H1 (cell line): ENCODE results near the gene PAX5. TPM values are rescaled to one million over a fixed set of nuclear protein-coding genes. Genes with fewer than 3 reads are reported as not detected.

ENCODE experiments used
- ASH2L ChIP-seq: fragments of 200-600, 300-600 bp; sonication (generic); IDR thresholded peaks from one replicate; pipeline ENCODE4 v1.7.1; 2017; ENCODE audit warnings: low read length
- CEBPB ChIP-seq: IDR thresholded peaks from 2 replicates; pipeline ENCODE4 v1.6.1; 2012; ENCODE audit warnings: low read depth, low read length
- GTF2F1 ChIP-seq: IDR thresholded peaks from 2 replicates; pipeline ENCODE4 v1.6.1; 2012; ENCODE audit warnings: low read depth, low read length, improper control_type of control experiment, borderline replicate concordance
- JUND ChIP-seq: IDR thresholded peaks from 2 replicates; pipeline ENCODE4 v1.6.1; 2011; ENCODE audit warnings: mild to moderate bottlenecking, improper control_type of control experiment, low read length
- KDM1A ChIP-seq: fragments of 200-600, 300-600 bp; sonication (generic); IDR thresholded peaks from 2 replicates; pipeline ENCODE4 v1.7.1; 2016; ENCODE audit warnings: mild to moderate bottlenecking, low read length, borderline replicate concordance
- POU5F1 ChIP-seq: IDR thresholded peaks from 2 replicates; pipeline ENCODE4 v1.6.1; 2011; ENCODE audit warnings: low read depth, mild to moderate bottlenecking, low read length, moderate library complexity
- polyA plus RNA-seq, 7 experiments: library from polyadenylated mRNA; depleted of rRNA in 3 of 7; stranded (reverse) in 5 of 7; unstranded in 2 of 7; fragments of >200 nt in 5 of 7; fragments of 200-250 nt in 2 of 7; gene quantifications; 1 replicate in 5 of 7; 2 replicates in 1 of 7; 4 replicates in 1 of 7; pipeline versions ENCODE4 v1.2.1 to v1.2.3, GENCODE V29; 2011 to 2013; ENCODE audit warnings: missing spikeins in 2 of 7, mixed read lengths in 2 of 7
- total RNA-seq: library from RNA; stranded (reverse); fragmentation: NEBNext Ultra II Directional; extraction: Animal tissue kit (Norgen Biotek cat#: 25700); gene quantifications from 2 replicates; pipeline ENCODE4 v1.2.1, GENCODE V29; 2021

The PAX5 gene
- total and polyA plus RNA-seq, 2 of the 8 experiments (the other 6 are each of a cell fraction or from before 2014, with no cell fraction given), result 0.29 to 0.43 TPM

- no peak for TF ChIP-seq ASH2L
- no peak for TF ChIP-seq KDM1A
- no peak for TF ChIP-seq JUND
- TF ChIP-seq CEBPB, result no peak
- no peak for TF ChIP-seq GTF2F1
- no peak for TF ChIP-seq POU5F1
- TF ChIP-seq, all 59 proteins: peak for 0
These were observed 199.3 kb downstream of the PAX5 start (continued) for GRCh38 chr9:36834736-36835135.
